CD4-positive, alpha-beta T cell treated with Interleukin-10 for 1 hour (primary cell): ENCODE results near the gene SPAG17.

ENCODE experiments used
- DNase-seq: peaks from one replicate; pipeline ENCODE4 v3.0.0-alpha.2; 2020

Gene SPAG17

GRCh38 chr1:118117521-118117920, 67.5 kb downstream of the SPAG17 start:
- DNase-seq, result no peak

GRCh38 chr1:118116909-118117308, 68.1 kb downstream of the SPAG17 start:
- no peak for DNase-seq

- no peak for DNase-seq
These were observed 68.6 kb downstream of the SPAG17 start for GRCh38 chr1:118116401-118116800.

GRCh38 chr1:118115567-118116295, 69.3 kb downstream of the SPAG17 start:
- no peak for DNase-seq

- DNase-seq, result no peak
These were observed 71.8 kb downstream of the SPAG17 start for GRCh38 chr1:118113261-118113660.

- DNase-seq, result no peak
These were observed 74.4 kb downstream of the SPAG17 start for GRCh38 chr1:118110580-118110979.

GRCh38 chr1:118104951-118105350, 80.1 kb downstream of the SPAG17 start:
- no peak for DNase-seq

- DNase-seq, result no peak
These were observed 82.6 kb downstream of the SPAG17 start for GRCh38 chr1:118102445-118102844.

- DNase-seq, result no peak
These were observed 83.0 kb downstream of the SPAG17 start for GRCh38 chr1:118101999-118102398.

GRCh38 chr1:118101515-118101844, 83.5 kb downstream of the SPAG17 start:
- no peak for DNase-seq

- no peak for DNase-seq
These were observed 84.1 kb downstream of the SPAG17 start for GRCh38 chr1:118100686-118101514.

GRCh38 chr1:118099686-118100085, 85.3 kb downstream of the SPAG17 start:
- no peak for DNase-seq

- DNase-seq, result no peak
These were observed 87.2 kb downstream of the SPAG17 start for GRCh38 chr1:118097622-118098348.

GRCh38 chr1:118093017-118093416, 92.0 kb downstream of the SPAG17 start:
- DNase-seq, result no peak

- DNase-seq, result no peak
These were observed 94.9 kb downstream of the SPAG17 start for GRCh38 chr1:118090130-118090529.

- no peak for DNase-seq
These were observed 99.7 kb downstream of the SPAG17 start for GRCh38 chr1:118085365-118085764.

GRCh38 chr1:118084400-118084799, 100.6 kb downstream of the SPAG17 start:
- no peak for DNase-seq

GRCh38 chr1:118082984-118083383, 102.0 kb downstream of the SPAG17 start:
- DNase-seq, result no peak

- no peak for DNase-seq
These were observed 103.6 kb downstream of the SPAG17 start for GRCh38 chr1:118081387-118081786.

- no peak for DNase-seq
These were observed 107.5 kb downstream of the SPAG17 start for GRCh38 chr1:118077331-118078045.

- DNase-seq, result no peak
These were observed 109.9 kb downstream of the SPAG17 start for GRCh38 chr1:118075116-118075515.

GRCh38 chr1:118073648-118074435, 111.2 kb downstream of the SPAG17 start:
- no peak for DNase-seq
